ENCODE data around the gene PRSS38.
"Not testable (repeated sequence)": the region's sequence is repeated elsewhere in the genome, so short reads cannot be mapped to it uniquely, and the experiment has no call there.

The PRSS38 gene

GRCh38 chr1:227846265-227846858 lies 30.9 kb downstream of the PRSS38 start:
- no peak for DNase-seq

DNA sequence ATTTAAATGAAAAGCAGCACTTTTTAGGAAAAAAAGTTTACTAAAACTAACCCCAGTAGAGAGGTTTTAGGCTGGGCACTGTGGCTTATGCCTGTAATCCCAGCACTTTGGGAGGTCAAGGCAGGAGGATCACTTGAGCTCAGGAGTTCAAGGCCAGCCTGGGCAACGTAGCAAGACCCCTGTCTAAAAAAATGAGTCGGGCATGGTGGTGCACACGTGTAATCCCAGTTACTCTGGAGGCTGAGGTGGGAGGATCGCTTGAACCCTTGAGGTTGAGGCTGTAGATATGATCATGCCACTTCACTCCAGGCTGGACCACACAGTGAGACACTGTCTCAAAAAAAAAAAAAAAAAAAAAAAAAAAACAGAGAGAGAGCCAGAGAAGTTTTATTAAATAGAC lies 31.6 kb downstream of the PRSS38 start:
- DNase-seq = not testable (repeated sequence)

GRCh38 chr1:227848430-227848932 lies 33.0 kb downstream of the PRSS38 start:
- no peak for DNase-seq

DNA sequence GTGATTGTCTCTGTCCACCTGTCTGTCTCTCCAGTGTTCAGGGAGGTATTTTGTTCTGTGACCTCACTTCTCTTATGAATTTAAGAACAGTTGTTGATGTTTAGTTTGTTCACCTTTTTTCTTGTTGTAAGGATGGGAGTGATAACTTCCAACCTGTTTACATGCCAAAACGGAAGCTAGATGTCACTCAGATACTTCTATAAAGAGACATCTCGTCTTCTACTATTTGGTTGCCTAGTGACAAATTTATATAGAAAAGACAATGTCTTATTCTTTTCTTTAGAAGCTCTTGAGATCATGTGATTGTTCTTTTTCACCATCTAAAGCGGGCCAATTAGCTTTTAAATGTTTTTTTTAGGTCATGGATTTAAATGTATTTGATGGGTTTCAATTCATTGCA lies 33.8 kb downstream of the PRSS38 start:
- no peak for DNase-seq

DNA sequence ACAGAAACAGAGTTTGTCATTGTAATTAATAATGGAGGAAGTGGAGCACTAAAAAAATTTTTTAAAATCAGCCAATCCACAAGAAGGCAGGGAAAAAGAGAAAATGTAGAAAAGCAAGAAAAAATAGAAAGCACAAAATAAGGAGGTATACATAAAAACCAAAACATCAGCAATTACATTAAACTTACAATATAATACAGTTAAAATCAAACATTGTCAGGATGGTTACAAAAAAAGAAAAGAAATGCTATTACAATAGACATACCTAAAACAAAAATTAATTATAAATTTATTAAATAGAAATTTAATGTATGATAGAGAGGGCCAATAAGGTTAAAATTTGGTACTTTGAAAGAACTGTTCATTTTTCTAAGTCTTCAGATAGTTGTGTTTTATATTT lies 38.7 kb downstream of the PRSS38 start:
- DNase-seq = no peak

- DNase-seq = no peak
These were observed 40.2 kb downstream of the PRSS38 start for GRCh38 chr1:227855687-227856086.

GRCh38 chr1:227856147-227856858 lies 40.8 kb downstream of the PRSS38 start:
- DNase-seq = no peak

DNA sequence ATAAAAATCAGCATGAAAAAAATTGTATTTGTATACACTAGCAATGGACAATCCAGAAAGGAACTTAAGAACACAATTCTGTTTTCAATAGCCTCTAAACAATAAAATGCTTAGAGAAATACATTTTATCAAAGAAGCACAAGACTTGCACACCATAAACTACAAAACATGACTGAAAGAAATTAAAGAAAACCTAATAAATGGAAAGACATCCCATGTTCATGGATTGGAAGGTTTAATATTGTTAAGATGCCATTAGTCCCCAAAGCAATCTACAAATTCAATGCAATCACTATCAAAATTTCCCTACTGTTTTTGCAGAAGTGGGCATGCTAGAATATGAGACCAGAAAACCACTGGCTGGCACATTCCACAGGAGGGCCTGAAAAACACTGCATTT lies 49.4 kb downstream of the PRSS38 start:
- DNase-seq = no peak

DNA sequence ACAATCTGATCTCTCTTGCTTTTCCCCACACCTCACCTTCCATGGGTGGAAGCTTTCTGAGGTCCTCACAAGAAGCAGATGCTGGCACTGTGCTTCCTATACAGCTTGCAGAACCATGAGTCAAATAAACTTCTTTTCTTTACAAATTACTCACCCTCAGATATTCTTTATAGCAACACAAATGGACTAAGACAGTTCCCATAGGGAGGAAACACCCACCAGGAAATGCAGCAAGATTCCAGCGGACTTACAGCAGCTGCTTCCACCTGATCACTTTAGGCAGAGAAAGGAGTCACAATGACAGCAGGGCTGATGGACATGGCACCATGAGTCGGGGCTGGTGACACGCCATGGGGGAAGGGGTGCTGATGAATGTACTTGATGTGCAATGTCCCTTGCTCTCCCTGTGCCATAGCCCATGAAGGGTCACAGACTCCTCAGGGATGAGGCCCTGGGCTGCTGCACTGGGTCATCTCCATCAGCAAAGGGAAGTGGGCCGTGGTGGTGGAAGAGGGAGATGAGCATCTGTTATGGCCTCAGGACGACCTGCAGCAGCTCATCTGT lies 53.9 kb downstream of the PRSS38 start:
- no peak for DNase-seq

DNA sequence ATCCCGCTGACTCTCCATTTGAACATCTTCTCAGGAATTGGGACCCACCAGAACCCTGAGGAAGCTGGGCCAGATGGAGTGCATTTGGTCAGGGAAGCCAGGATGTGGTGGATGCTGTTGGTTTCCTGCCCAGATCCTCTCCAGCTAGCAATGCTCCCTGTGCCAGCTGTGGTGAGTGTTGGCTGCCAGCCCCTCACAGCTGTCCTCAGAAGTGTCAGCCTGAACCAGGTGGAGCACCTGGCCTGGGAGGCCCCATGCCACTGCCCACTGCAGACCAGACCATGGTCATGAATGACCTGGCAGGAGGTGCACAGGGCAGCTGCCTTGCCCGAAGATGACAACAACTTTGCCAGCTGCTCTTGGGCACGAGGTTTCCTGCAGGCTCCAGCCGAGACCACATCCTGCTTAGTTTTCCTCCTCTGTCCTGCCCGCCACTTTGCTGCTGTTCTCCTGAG lies 54.4 kb downstream of the PRSS38 start:
- DNase-seq = no peak

- DNase-seq = no peak
These were observed 54.9 kb downstream of the PRSS38 start for GRCh38 chr1:227870366-227870765.

- DNase-seq = not testable (repeated sequence)
These were observed 56.4 kb downstream of the PRSS38 start for GRCh38 chr1:227871892-227872291.

GRCh38 chr1:227877810-227878209 lies 62.3 kb downstream of the PRSS38 start:
- not testable (repeated sequence) for DNase-seq

- no peak for DNase-seq
These were observed 65.0 kb downstream of the PRSS38 start for GRCh38 chr1:227880342-227880924.

DNA sequence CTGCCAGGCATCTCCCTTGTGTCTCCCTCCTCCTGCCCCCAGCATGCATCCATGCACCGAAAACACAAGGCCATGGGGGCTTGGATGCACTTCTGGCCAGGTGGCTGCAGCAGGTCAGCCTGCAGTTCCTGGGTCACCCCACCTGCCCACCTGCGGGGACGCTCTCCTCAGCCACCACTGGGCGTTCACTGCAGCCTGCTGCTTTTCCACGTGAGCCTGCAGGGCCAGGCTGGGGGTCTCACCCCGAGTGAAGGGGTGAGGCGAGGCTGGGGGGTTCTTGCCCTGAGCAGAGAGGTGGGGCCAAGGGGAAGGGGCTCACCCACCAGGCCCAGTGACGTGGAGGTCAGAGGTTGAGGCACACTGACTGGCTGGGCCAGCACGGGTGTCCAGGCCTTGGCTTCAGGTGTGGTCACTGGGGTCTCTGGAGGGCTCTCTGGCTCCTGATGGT lies 67.6 kb downstream of the PRSS38 start:
- no peak for DNase-seq

DNA sequence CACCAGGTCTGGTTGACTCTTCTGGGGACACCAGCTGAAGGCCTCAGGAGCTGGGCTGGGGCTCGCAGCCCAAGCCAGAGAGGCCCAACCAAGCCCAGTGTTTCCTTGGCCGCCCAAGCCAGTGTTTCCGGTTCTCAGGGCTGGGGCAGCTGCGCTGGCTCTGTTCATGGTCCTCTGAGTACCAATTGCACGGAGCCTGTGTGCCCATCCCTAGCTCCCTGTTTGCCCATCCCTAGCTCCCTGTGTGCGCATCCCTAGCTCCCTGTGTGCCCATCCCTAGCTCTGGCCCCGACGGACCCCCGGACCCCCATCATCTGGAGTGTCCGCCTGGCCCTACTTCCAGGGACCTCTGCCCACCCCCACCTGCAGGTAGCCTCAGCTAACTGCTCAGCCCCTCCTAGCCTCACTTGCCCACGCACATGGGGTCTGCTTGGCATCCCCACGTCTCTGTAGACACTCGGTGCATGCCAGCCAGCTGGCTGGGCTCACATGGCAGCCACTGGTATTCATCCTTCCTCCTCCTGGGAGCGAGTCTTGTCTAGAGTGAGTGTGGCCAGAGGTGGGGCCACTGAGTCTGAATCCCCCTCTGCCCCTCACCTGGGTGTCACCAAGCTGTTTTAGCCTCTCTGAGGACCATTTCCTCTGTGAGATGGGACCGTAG lies 68.3 kb downstream of the PRSS38 start:
- no peak for DNase-seq

- no peak for DNase-seq
These were observed 69.1 kb downstream of the PRSS38 start for GRCh38 chr1:227884370-227885134.

GRCh38 chr1:227885135-227885647 lies 69.7 kb downstream of the PRSS38 start:
- DNase-seq = no peak

DNA sequence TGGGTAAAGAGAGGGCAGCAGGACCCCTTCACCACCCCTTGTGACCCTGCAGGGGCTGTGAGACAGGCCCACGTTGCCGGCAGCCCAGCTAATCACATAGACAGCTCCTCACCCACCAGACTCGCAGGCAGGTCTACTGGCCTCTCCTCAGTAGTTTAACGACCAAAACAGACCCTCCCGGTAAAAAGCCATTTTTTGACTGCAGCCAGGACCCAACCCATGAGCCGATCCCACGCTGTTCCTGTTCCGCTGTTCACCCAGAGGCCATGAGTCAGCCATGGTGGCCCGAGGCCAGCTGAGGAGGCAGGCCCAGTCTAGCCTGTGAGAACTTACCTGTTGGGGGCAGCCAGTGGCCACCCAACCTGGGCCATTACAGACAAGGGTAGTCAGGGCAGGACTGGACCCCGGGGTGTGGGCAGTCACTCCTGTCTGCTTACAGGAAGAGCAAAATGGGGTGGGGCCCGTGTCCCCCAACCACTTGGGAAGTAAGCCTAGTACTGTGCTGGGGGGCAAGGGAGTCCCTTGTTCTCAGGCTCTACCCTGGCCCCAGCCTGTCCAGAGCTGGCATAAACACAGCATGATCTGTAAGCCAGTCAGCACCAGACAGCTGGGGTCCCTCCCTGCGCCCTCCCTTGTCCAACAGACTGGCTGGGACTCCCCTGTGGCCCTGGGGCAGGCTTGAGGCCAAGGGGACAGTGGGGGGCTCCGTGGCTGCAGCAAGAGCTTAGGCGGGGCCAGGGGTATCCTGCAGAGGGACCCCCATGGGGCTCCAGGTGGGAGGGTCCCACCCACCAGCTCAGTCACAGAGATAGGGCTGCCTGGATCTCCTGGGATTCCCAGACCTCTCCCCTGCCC lies 70.4 kb downstream of the PRSS38 start:
- DNase-seq = no peak

DNA sequence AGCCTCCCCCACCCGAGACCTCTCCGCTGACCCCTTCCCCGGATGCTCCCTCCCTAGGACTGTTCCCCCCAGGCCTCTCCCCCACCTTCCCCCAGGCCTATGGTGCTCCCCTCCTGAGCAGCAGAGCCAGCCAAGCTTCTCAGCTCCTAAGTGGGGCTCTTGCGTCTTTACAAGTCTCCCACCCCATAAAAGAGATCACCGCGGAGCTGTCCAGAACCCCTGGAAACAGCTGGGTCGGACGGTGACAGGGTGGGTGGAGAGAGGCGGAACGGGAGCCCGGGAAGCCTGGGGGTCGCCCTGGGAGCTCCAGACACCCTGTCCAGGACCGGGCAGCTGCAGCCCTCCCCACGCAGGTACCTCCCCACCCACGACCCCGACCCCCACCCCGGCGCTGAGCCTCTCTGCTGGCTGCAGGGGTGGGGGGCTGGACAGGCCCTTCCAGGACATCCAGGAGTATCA lies 71.1 kb downstream of the PRSS38 start:
- no peak for DNase-seq
